Smooth muscle cell (in vitro differentiated cells): ENCODE measurements around the gene AKR1D1. TPM values are rescaled to one million over a fixed set of nuclear protein-coding genes. Genes with fewer than 3 reads are reported as not detected.

Source experiments
- DNase-seq: peaks from one replicate; lab custom pipeline; 2025; ENCODE audit not compliant: unreplicated experiment; lab: John Stamatoyannopoulos, UW
- H2AFZ ChIP-seq: fragments of 200-600 bp; sonication (generic); 2 replicates; pipeline ENCODE4 v1.6.0; 2016; ENCODE audit warnings: antibody characterized with exemption, low read depth, mild to moderate bottlenecking
- H3F3A ChIP-seq: fragments of 200-600 bp; sonication (generic); 2 replicates; pipeline ENCODE4 v1.6.0; 2017; ENCODE audit warnings: antibody characterized with exemption, low read depth
- H3K27ac ChIP-seq: fragments of 200-600 bp; sonication (generic); 2 replicates; pipeline ENCODE4 v1.5.1; 2016; ENCODE audit warnings: low read depth, mild to moderate bottlenecking
- H3K27me3 ChIP-seq: fragments of 200-600 bp; sonication (generic); 2 replicates; pipeline ENCODE4 v1.6.1; 2016; ENCODE audit warnings: low read depth, mild to moderate bottlenecking
- H3K36me3 ChIP-seq: fragments of 200-600 bp; sonication (generic); 2 replicates; pipeline ENCODE4 v1.5.1; 2016; ENCODE audit warnings: low read depth
- H3K4me1 ChIP-seq: fragments of 200-600 bp; sonication (generic); 2 replicates; pipeline ENCODE4 v1.5.1; 2016; ENCODE audit warnings: low read depth
- H3K4me2 ChIP-seq: fragments of 200-600 bp; sonication (generic); 2 replicates; pipeline ENCODE4 v1.6.0; 2016; ENCODE audit warnings: mild to moderate bottlenecking
- H3K4me3 ChIP-seq: fragments of 200-600 bp; sonication (generic); 2 replicates; pipeline ENCODE4 v1.5.1; 2016; ENCODE audit warnings: mild to moderate bottlenecking
- H3K79me2 ChIP-seq: fragments of 200-600 bp; sonication (generic); 2 replicates; pipeline ENCODE4 v1.6.0; 2016; ENCODE audit warnings: low read depth, mild to moderate bottlenecking
- H3K9ac ChIP-seq: fragments of 200-600 bp; sonication (generic); 2 replicates; pipeline ENCODE4 v1.6.0; 2016; ENCODE audit warnings: low read depth
- H3K9me3 ChIP-seq: fragments of 200-600 bp; sonication (generic); replicated peaks from 2 replicates; pipeline ENCODE4 v1.5.1; 2016; ENCODE audit warnings: low read depth
- H4K20me1 ChIP-seq: fragments of 200-600 bp; sonication (generic); 2 replicates; pipeline ENCODE4 v1.6.0; 2016; ENCODE audit warnings: low read depth
- WGBS: methylation state at CpG from one replicate; pipeline ENCODE4 v1.1.7; 2016; ENCODE audit warnings: low lambda C conversion rate; 5-methylcytosine and 5-hydroxymethylcytosine counted together
- polyA plus RNA-seq: library from polyadenylated mRNA; unstranded; fragments of >200 nt; fragmentation: Nextera tagmentation; extraction: Ambion mirVana; gene quantifications from 2 replicates; pipeline ENCODE4 v1.2.1, GENCODE V29; 2016
- total RNA-seq: library from RNA; depleted of rRNA; stranded (reverse); fragments of >200 nt; gene quantifications from 2 replicates; pipeline ENCODE4 v1.2.3, GENCODE V29; 2014
- TF ChIP-seq, protein P1 (sequence below): fragments of 200-600 bp; sonication (generic); IDR thresholded peaks from 2 replicates; pipeline ENCODE4 v1.5.1; 2017; ENCODE audit warnings: borderline replicate concordance, mild to moderate bottlenecking, antibody characterized with exemption; ENCODE audit not compliant: insufficient read depth, poor library complexity, severe bottlenecking

AKR1D1 gene, protein sequence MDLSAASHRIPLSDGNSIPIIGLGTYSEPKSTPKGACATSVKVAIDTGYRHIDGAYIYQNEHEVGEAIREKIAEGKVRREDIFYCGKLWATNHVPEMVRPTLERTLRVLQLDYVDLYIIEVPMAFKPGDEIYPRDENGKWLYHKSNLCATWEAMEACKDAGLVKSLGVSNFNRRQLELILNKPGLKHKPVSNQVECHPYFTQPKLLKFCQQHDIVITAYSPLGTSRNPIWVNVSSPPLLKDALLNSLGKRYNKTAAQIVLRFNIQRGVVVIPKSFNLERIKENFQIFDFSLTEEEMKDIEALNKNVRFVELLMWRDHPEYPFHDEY
- total RNA-seq, result not detected in 2 replicates
- not detected in 2 replicates for polyA plus RNA-seq

DNA sequence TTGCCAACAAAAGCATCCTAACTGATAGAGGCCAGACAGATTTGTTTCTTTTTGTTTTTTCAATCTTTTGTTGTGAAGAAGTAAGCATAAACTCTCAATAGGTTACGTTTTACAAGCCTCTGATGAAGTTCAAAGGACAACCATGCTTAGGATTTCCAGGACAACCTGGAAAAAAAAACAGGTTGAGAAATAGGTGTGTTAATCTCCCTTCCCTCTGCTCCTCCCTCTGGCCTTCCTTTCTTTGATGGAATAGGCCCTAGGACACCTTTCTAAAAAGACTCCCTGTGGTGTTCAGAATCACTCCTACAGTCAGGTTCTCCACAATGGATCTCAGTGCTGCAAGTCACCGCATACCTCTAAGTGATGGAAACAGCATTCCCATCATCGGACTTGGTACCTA lies at the start of gene AKR1D1:
Gene AKR1D1, plus strand, starts transcription at position 264 of the 400 bp plus-strand sequence. Its CDS starts 60 bp downstream, at position 324.
- Histone ChIP-seq H3K27me3 (no peaks in the 10 kb centered on the region), H3F3A (no peaks in the 10 kb centered on the region), H3K4me2 (no peak within 1 kb of the TSS), H3K4me1 (no peaks in the 10 kb centered on the region), H3K36me3 (no peaks in the 10 kb centered on the region), H2AFZ (no peak within 1 kb of the TSS), H3K9me3 (no peaks in the 10 kb centered on the region), H3K79me2 (no peaks in the 10 kb centered on the region), H3K4me3 (no peak within 1 kb of the TSS), H4K20me1 (no peaks in the 10 kb centered on the region), H3K9ac (no peak within 1 kb of the TSS), H3K27ac (no peak within 1 kb of the TSS)
- TF ChIP-seq, protein P1, sequence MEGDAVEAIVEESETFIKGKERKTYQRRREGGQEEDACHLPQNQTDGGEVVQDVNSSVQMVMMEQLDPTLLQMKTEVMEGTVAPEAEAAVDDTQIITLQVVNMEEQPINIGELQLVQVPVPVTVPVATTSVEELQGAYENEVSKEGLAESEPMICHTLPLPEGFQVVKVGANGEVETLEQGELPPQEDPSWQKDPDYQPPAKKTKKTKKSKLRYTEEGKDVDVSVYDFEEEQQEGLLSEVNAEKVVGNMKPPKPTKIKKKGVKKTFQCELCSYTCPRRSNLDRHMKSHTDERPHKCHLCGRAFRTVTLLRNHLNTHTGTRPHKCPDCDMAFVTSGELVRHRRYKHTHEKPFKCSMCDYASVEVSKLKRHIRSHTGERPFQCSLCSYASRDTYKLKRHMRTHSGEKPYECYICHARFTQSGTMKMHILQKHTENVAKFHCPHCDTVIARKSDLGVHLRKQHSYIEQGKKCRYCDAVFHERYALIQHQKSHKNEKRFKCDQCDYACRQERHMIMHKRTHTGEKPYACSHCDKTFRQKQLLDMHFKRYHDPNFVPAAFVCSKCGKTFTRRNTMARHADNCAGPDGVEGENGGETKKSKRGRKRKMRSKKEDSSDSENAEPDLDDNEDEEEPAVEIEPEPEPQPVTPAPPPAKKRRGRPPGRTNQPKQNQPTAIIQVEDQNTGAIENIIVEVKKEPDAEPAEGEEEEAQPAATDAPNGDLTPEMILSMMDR, result no peak
- no peak for DNase-seq
- 93% methylated on average over 3 of the region's 3 CpGs for WGBS

DNA sequence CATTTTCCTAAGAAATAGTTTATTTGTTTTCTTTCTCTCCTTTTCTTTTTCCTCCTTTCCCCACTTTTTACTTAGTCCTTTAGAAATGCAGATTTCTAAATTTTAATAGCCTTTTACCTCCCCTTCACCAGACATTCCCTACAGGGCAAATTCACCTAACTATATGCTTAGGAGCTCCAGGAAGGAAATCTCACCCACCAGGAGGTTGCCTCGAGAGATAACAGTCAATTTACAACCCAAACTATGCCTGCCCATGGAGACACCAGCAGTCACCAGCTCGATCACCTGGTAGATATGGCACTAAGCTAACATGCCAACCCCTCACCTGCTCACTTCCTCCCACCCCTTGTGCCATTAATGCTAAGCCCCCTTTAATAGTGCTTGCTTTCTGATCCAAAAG lies 49.2 kb upstream of the AKR1D1 start:
- no peaks in the 10 kb centered on the region for H3K79me2 ChIP-seq
- H3K9me3 ChIP-seq, result no peaks in the 10 kb centered on the region
- H2AFZ ChIP-seq, result no peak overlapping the region
- H3K36me3 ChIP-seq, result no peaks in the 10 kb centered on the region
- 68% methylated on average over 2 of the region's 2 CpGs for WGBS
- no peak for DNase-seq
- no peaks in the 10 kb centered on the region for H3K27me3 ChIP-seq
- no peak overlapping the region for H3K27ac ChIP-seq
- no peaks in the 10 kb centered on the region for H4K20me1 ChIP-seq
- no peak overlapping the region for H3K4me2 ChIP-seq
- no peaks in the 10 kb centered on the region for H3F3A ChIP-seq
- H3K4me1 ChIP-seq, result no peaks in the 10 kb centered on the region
- TF ChIP-seq, protein P1, result no peak
- H3K4me3 ChIP-seq, result no peak overlapping the region
- H3K9ac ChIP-seq, result no peak overlapping the region

DNA sequence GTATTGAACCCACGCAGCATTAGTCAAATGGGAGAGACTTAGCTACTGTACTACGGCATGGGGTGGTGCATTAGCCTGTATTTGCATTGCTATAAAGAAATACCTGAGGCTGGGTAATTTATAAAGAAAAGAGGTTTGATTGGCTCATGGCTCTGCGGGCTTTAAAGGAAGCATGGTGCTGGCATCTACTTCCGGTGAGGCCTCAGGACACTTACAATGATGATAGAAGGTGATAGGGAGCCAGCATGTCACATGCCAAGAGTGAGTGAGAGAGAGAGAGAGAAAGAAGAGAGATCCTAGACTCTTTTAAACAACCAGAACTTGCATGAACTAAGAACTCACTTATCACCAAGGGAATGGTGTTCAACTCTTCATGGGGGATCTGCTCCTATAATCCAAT lies 47.1 kb upstream of the AKR1D1 start:
- no peaks in the 10 kb centered on the region for H4K20me1 ChIP-seq
- no peak overlapping the region for H3K4me2 ChIP-seq
- H3F3A ChIP-seq, result no peaks in the 10 kb centered on the region
- H3K36me3 ChIP-seq, result no peaks in the 10 kb centered on the region
- no peak for DNase-seq
- H3K79me2 ChIP-seq, result no peaks in the 10 kb centered on the region
- no peaks in the 10 kb centered on the region for H3K4me1 ChIP-seq
- H3K4me3 ChIP-seq, result no peak overlapping the region
- H3K27ac ChIP-seq, result no peak overlapping the region
- H3K27me3 ChIP-seq, result no peaks in the 10 kb centered on the region
- 96% methylated on average over 4 of the region's 4 CpGs for WGBS
- no peak overlapping the region for H3K9ac ChIP-seq
- H3K9me3 ChIP-seq, result no peaks in the 10 kb centered on the region
- H2AFZ ChIP-seq, result no peak overlapping the region
- TF ChIP-seq, protein P1, result no peak

DNA sequence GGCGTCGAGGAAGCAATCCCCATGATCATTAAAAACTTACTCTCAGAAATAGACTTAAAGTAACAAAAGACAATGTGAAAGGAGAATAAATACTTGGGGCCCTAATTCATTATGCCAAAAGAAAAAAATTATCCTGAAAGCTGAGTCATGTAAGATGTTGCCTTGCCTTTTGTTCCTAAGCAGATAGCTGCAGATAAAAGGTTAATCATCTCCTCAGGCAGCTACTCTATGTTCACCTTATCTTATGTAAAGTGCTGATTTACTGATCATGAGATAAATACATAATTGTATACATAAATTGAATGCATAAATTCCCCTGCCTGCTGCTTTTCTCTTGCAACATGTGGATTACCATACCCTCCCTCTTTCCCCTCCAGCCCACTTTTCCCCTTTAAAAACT lies 46.3 kb upstream of the AKR1D1 start:
- WGBS, result 85% methylated on average over 2 of the region's 2 CpGs
- Histone ChIP-seq H3K79me2 (no peaks in the 10 kb centered on the region), H2AFZ (no peak overlapping the region), H3K4me1 (no peaks in the 10 kb centered on the region), H3K27ac (no peak overlapping the region), H3F3A (no peaks in the 10 kb centered on the region), H3K9me3 (no peaks in the 10 kb centered on the region), H3K27me3 (no peaks in the 10 kb centered on the region), H3K9ac (no peak overlapping the region), H3K36me3 (no peaks in the 10 kb centered on the region), H3K4me3 (no peak overlapping the region), H4K20me1 (no peaks in the 10 kb centered on the region), H3K4me2 (no peak overlapping the region)
- DNase-seq, result no peak
- TF ChIP-seq, protein P1, result no peak
